ENCODE data around the gene KLHL15.
"Not testable (repeated sequence)": the region's sequence is repeated elsewhere in the genome, so short reads cannot be mapped to it uniquely, and the experiment has no call there.

Gene KLHL15

DNA sequence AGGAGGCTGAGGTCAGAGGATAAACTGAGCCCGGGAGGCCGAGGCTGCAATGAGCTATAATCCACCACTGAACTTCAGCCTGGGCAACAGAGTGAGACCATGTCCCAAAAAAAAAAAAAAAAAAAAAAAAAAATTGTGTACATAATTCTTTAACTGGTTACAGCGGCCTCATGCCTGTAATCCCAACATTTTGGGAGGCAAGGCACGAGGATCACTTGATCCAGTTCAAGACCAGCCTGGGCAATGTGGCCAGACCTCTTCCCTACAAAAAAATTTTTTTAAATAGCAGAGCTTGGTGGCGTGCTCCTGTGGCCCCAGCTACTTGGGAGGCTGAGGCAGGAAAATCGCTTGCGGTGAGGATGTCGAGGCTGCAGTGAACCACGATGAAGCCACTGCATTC lies 9.3 kb downstream of the KLHL15 start:
- no peak for DNase-seq

DNA sequence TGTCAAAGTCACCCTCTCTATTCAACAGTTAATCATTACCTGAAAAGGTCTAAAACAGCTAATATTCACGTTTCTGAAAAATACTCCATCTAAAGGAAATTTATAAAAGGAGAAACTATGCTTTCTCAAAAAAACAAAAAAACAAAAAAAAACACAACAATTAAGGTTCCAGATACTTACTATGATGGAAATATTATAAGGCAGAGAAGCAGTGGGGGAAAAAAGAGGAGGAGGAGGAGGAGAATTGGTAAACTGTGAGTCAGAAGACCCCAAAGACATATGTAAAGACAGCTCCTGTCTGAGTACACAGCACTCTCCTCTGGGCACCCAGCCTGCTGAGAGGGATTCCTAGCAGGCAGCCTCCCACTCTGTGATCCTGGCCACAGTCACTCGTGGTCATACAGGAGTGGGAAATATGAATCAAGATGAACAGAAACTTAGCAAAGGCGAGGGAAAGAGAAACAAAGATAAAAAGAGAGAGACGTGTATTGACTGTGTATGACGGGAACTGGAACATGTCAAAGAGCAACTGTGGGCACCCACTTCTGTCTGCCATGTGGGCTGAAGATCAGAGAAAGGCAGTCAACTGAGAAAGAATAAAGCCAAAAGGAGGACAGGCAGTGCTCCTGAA lies 12.5 kb downstream of the KLHL15 start:
- no peak for DNase-seq

DNA sequence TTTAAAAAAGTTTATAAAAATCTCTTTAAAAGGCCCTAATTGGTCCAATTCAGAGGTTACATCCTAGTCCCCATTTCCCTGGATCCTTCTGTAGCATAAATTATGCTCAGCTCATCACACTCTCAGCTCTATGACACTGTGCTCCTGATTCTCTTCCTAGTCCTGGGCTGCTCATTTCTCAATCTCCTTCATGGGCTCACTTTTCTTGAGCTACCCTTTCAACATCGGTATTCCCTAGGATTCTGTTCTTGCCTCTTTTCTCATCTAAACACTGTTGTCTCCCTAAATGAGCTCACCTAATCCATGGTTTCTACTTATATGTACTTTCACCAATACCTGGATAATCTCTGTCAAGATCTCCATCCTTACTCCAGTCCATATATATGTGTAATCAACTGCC lies 14.7 kb downstream of the KLHL15 start:
- no peak for DNase-seq

DNA sequence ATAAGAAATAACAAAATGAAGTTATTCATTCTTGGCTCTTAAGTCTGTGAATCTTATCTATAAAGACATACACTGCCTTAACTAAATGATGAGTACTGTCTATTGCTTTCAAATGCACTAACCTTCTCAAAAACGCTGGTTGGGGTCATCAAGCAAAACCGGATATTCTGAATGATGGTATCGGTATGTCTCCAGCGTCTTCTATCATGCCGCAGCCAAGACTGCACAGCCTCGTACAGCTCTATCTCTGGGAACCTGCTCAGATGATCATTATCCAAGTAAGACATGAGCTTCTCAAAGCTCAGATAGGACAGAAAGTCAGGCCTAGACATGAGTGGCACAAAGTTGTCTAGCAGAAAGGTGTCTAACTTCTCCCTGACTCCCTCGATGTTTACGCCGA lies 21.1 kb downstream of the KLHL15 start:
- no peak for DNase-seq

DNA sequence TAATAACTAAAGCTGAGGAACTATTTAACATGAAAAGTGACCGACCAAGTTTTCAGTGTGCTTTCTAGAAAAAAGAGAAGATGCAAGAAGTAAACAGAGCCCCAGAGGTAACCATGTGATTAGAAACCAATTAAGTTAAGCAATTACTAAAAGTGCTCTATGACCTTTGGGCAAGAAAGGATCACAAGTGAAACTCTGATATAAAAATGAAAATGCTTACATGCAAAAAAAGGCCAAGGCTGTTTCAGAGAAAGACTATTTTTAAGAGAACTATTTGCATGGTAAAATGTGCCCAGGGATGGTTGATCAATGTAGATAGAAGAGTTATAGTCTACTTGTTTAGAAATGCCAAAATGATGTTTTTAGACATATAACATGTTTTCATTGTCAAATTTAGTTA lies 22.0 kb downstream of the KLHL15 start:
- no peak for DNase-seq

DNA sequence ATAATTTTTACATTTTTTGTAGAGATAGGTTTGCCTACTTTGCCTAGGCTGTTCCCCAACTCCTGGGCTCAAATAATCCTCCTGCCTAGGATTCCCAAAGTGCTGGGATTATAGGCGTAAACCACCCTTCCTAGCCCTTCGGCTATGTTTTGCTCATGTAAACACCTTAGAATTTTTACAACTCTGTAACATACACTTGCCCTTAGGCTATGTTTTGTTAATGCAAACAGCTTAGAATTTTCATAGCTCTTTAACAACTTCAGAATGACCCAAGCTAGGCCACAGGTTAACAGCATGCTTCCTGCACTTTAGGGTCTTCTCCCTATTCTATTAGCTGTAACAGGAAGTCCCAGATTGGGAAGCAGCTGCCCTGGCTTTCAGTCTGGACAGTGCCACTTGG lies 24.2 kb downstream of the KLHL15 start:
- DNase-seq = no peak

DNA sequence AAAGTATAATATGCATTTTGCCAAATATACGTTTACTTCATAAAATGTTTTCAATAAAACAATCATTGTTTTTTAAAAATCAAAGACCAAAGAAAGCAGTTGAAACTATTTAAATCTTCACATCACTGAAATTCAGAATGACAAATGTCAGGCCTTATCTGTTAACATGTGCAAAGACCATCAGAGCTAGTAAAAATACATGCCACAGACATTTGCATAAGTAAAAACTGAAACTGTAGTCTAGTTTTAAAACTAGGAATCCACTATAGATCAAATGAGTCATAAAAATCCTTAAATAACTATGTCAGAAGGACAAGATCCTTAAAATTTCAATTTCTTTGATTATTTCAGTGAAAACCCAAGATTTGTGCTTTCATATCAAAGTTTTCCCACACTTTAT lies 24.8 kb downstream of the KLHL15 start:
- no peak for DNase-seq

DNA sequence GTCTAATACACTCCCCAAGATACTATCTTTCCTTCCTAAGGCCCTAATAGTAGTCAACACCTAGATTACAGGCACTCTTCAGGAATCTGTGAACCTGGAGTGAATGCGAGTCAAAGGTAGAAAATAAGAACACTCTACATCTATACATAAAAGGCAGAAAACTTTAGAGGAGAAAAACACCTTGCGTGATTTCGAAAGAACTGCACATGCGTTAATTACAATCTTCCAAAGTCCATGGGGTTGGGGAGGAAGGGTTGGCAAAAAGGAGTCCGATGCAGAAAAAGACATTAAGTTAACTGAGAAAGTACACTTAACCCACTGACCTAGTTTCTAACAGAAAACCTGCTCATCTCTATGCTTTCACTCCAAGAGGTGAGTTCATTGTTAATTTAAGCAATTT lies 27.3 kb downstream of the KLHL15 start:
- DNase-seq = no peak

DNA sequence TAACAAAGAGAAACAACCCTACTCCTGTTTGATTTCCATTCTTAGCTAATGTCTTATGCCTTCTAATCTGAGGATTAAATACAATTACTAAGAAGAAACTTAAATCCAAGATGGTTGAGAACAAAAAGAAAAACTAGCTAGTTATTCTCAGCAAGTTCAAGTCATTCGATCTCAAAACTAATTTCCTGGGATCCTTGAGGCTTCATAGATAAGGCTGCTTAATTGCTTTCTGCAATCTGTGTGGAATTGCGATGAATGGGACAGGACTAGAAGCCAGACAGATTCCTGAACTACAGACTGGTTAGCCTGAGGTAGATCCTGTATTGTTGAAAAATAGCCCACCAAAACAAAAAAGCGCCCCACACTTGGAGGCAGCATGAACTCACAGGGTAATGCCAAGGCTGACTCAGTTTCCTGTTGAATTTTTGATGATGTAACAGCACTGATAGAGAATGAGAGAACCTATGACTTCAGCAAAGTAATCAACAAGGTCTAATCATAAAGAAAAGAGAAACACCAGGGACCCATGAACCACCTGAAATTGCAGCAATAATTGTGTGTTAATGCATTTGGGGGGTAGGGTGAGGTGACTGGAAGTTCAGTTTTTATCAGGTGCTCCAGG lies 33.9 kb downstream of the KLHL15 start:
- no peak for DNase-seq

DNA sequence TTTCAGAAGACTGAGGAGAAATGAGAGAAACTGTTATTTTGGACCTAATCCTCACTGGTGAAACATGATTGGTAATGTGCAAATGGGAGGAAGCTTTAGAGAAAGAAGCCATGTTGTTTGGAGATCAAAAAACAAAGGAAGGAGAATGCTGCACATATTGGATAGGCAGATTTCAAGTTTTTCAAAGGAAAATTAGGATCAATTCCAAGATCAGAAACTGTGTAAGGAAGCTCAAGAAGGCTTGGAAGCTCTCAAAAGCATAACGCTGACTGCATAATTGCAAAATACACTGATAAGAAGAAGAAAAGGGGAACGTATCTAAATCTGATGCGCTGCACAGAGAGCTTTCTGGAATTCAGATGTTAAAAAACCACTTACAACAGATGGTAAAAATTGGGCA lies 34.6 kb downstream of the KLHL15 start:
- DNase-seq = no peak

DNA sequence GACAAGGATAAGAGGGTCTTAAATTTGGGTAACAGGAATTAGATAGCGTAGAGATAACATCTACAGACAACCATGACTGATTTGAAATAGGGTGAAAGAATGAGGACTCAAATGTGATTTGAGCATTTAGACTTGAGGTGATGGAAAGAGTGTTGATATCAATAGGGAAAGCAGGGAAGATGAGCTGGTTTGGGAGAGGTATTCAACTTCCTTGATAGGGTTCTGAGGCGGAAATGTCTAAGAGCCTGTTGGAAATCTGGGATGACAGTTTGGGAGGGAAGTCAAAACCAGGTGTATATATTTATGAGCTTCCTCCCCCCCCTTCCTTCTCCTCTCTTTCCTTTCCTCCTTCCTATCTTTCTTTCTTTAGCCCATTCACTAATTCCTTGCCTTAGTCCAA lies 36.5 kb downstream of the KLHL15 start:
- no peak for DNase-seq

DNA sequence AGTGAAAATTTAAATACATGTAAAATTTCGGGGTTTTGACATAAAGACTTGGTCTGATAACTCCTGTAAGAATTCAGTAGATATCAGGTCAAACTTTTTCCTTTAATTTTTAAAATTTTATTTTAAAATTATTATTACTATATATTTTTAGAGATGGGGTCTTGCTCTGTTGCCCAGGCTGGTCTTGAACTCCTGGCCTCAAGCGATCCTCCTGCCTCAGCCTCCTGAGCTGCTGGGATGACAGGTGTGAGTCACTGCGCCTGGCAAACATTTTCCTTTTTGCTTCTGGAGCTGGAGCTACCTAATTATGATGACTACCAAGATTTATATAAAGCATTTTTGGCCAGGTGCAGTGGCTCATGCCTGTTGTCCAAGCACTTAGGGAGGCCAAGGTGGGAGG lies 37.3 kb downstream of the KLHL15 start:
- DNase-seq = no peak

DNA sequence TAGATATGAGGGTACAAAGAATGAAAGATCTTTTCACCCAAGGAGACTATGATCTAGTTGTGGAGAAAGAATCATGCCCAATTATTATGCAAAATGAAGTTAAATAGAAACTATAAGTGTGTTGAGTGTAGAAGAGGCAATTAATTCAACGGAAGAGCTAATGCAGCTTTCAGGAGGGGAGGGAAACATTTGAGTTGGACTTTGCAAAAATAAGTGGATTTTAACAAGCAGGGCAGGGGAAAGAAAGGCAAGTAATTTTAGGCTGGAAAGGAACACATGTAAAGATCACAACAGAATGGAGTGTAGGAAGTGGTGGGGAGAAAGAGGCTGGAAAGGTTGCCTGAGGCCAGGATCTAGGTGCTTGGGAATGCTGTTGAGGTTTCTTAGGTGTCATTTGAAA lies 44.1 kb downstream of the KLHL15 start:
- no peak for DNase-seq

DNA sequence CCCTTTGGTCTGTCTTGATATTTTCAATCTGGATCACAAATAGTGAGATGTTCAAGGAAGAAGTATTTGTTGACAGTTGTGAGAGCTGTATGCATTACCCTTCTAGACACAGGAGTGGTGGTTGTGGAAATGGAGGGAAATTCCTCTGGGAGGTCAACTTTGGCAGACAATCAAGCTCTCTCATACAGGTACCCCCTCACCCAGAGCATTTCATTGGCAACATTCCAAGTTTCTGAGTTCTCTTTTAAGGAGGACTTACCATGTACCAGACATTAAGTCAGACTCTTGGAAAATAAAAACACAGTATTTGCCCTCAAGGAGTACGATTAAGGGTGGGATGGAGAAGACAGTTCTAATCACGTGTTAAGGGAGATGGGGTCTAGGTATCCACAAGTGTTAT lies 45.3 kb downstream of the KLHL15 start:
- DNase-seq = peak; percentile 64

DNA sequence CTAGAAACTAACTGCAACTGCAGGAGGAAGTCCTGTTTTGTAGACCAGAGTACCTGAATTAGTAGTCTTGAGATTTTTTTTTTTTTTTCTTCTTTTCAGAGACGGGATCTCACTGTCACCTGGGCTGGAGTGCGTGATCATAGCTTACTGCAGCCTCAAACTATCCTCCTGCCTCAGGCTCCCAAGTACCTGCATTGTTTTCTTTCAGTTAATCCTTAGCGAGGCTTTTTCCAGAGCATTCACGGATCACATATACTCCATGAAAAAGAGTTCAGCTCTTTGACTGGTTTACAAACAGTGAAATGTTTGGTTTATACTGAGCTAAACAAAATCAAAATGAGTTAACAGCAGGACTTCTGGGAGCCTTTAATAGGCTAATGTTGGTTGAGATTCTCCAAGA lies 45.8 kb downstream of the KLHL15 start:
- DNase-seq = no peak

DNA sequence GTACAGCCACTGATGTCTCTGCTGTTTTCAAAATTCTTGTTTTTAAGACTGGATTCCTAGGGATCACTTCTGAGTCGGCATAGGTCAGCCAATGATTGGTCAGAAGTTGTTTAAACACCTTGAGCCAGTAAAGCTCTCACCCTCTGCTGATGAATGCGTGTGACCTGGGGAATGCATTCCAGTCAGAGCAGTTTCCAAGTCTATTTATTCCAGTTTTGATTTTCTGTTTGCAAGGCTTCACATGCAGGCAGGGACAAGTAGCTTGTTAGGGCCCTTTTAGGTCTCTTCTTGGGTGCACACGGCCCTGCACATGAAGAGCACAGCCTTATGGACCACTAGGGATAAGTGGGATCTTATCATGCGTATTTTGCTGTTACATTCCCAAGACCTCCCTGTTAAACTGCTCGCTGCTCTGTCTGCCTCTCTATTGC lies 47.0 kb downstream of the KLHL15 start:
- peak; percentile 31 for DNase-seq

DNA sequence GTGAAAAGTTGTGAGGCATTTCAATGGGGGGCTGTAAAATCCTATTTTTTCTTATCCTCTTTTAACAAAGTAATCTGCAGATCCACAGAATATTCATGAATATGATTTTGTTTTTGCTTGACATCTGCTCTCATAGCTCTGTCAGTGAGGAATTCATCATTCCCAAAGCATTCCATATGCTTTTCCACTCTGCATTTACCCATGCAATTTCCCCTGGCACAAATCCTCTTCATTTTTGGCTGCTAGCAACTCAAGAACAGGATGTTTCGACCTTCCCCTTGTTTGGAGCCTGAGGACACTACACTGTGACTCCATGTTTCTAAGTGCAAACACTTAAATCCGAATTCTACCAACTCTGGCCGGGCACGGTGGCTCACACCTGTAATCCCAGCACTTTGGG lies 48.5 kb downstream of the KLHL15 start:
- DNase-seq = no peak

DNA sequence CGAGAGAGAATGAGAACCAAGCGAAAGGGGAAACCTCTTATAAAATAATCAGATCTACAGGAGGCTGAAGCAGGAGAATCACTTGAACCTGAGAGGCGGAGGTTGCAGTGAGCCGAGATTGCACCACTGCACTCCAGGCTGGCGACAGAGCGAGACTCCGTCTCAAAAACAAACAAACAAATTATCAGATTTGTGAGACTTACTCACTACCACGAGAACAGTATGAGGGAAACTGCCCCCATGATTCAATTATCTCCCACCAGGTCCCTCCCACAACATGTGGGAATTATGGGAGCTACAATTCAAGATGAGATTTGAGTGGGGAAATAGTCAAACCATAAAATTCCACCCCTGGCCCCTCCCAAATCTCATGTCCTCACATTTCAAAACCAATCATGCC lies 61.4 kb downstream of the KLHL15 start:
- DNase-seq = not testable (repeated sequence)

DNA sequence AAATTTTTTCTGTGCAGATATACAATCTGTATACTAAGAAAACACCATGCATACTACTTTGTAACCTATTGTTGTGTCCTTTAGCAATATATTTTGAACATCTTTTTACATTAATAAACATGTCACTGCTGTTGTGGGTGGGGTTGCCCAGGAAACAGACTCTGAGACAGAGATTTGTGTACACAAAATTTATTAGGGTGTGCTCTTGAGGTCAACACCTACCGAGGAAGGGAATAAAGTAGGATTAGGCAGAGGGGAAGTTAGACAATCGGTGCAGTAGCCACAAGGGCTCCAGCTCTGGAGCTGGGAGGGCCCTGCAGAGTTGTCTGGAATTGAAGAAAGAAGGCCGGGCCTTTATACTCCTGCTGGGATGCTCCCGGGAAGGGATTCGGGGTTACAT lies 62.8 kb downstream of the KLHL15 start:
- peak; percentile 29 for DNase-seq

DNA sequence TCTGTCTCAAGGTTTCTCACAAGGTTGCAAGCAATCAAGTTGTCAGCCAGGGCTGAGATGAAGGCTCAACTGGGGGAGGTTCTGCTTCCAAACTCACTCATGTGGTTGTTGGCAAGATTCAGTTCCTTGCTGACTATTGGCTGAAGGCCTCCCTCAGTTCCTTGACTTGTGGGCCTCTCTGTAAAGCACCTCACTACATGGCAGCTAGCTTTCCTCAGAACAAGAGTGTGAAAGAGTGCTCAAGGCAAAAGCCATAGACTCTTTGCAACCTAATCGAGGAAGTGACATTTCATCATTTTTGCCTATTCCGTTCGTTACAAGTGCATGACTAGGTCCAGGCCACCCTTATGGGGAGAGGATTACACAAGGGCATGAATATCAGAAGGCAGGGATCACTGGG lies 67.2 kb downstream of the KLHL15 start:
- DNase-seq = no peak

DNA sequence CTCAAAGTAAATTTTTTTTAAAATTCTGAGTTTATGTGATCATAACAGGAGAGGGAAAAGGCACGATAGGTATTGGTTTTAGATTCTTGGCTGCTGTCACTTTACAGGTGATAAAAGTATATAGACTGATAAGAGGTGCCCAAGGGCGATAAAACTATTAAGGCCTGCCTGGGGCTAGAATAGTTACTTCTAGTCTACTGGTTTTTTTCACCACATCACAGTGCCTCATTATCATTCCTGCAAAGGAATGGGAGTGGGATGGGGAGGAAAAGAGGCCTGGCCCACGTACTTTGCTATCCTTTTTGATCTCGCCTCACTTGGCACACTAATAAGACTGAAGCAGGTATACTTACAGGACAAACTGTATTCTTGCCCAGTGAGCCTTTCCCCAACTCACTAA lies 72.6 kb downstream of the KLHL15 start:
- no peak for DNase-seq

DNA sequence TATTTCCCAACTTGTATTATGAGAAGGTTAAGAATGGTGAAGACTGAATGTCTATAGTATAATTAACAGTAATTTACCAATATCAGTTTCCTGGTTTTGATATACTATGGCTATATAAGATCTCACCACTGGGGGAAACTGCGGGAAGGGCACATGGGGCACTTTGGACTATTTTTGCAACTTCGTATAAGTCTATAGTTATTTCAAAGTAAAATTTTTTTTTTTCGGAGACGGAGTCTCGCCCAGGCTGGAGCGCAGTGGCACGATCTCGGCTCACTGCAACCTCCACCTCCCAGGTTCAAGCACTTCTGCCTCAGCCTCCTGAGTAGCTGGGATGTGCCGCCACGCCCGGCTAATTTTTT lies 73.1 kb downstream of the KLHL15 start:
- no peak for DNase-seq

DNA sequence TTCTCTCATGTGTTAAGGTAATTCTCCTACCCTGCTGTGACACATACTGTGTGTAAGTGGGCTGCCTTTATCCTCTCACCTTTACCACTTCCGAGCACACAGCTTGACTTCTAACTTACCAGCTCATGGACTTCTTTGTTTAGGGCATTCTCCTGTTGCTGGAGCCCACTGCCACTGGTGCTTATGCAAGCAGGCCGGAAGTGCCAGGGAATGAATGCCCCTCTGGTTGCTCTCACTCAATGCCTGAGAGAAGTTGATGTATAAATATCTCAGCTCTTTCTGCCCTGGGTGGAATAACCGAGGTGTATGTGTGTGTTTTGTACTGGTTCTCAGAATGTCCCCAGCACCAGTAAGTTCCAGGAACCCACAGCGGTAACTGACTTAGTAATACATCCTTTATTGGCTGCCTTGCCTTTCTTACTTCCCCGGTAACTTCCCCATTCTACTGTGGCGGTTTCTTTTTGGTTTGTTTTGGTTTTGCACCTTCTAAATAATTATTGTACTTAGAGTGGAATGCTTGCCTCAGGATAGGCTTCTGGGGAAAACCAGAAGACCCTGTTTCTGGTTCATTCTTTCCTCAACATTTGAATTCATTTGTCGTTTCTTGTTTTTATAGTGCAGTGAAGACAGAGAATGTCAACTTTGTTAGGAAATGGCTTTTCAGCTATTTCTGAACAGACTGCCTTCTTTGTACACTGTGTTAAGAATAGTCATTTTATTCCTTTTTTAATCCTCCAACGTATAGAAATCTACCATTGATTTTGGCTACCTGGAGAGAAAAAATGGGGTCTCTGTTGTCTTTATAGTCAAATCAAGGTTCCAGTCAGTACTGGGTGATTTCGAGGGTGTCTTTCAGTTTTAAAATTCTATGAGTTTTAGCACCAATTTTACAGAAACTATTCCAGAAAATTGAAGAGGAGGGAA lies 73.7 kb downstream of the KLHL15 start:
- no peak for DNase-seq

DNA sequence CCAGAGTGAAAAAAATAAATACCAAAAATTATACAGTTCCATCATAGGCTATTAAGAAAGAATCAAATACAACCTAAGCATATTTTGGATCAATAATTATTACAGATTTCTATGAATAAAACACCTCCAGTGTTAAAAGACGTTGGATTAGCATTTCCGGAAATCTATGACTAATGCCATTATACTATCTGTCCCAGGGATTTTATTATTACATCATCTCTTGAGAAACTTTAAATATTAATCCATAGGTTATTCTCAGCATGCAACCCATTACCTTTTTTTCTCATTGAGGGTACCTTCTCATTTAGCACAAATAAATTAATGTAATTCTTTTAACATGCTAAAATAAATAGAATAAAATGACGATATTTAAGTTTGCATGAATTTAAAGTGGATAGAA lies 74.6 kb downstream of the KLHL15 start:
- DNase-seq = no peak

All from NCI-H82 (cell line).